ENCODE data around the gene TBK1.
"Not testable (repeated sequence)": the region's sequence is repeated elsewhere in the genome, so short reads cannot be mapped to it uniquely, and the experiment has no call there.

The TBK1 gene

DNA sequence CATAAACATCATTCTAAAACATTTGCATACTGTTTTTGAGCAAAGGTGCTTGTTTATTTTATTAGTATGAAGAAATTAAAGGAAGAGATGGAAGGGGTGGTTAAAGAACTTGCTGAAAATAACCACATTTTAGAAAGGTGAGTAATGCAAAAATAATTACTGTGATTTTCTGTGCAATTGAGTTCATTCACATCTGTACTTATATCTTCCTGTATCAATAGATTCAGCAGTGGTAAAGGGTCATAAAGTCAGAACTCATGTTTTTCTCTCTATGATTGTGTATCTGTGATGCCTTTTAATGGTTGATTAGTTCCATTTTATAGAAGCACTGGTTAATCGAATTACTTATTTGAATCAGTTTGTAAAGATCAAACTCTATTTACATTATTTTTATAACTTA lies 46.0 kb downstream of the TBK1 start:
- DNase-seq, result no peak

DNA sequence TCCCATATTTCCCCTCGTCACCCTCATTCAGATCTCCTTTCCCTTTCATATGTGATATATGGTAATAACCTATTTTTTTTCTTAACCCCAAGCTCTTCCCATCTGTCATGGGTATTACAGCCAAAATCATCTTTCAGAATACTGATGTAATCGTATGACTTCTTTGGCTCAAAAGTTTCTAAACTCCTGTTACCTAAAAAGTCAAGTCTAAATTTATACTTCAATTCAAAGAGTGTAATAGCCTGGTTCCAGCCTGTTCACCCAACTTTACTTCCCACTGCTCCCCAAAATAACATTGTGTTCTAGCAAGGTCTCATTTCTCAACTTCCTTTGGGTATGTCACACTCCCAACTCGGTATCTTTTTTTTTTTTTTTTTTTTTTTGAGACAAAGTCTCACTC lies 48.5 kb downstream of the TBK1 start:
- DNase-seq, result no peak

DNA sequence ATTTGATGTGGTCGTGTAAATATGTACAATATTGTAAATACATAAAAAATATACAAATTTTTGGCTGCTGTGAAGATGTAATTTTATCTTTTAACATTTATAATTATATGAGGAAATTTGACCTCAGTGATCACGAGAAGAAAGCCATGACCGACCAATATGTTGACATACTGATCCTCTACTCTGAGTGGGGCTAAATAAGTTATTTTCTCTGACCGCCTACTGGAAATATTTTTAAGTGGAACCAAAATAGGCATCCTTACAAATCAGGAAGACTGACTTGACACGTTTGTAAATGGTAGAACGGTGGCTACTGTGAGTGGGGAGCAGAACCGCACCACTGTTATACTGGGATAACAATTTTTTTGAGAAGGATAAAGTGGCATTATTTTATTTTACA lies 49.6 kb downstream of the TBK1 start:
- no peak for DNase-seq

DNA sequence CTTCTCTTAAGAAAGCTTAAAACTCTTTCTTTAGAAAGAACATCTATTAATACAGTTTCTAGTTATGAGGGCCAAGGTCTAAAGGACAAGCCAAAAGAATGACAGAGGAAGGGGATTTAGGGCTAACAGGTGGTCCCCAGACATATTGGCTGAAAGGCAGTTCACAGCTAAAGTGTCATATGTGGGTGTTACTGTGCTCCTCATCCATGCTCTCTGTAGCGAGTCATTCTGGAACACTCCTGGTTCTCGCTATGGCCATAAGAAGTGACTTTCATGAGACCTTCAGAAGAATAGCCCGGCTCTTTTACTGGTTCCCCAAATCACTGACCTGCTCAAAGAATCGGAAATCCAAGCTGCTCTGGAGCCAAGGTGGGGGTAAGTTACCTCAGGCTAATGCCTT lies 55.0 kb downstream of the TBK1 start:
- DNase-seq, result no peak

DNA sequence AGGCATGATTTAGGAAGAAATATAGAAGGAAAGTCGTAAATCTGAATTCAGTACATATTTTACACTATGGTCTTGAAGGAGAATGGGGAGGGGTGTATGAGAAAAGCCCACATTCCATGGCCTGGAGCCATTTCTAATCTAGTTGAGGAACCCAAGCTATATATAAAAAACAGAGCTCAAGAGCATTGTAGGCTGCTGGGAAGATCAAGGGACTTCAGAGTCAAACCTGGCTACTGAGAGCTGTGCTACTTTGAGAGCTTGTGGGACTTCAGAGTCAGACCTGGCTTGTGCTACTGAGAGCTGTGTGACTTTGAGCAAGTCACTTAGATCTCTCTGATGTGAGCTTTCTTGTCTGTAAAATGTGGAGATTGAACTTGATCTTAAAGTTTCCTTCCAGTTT lies 58.7 kb downstream of the TBK1 start:
- no peak for DNase-seq

DNA sequence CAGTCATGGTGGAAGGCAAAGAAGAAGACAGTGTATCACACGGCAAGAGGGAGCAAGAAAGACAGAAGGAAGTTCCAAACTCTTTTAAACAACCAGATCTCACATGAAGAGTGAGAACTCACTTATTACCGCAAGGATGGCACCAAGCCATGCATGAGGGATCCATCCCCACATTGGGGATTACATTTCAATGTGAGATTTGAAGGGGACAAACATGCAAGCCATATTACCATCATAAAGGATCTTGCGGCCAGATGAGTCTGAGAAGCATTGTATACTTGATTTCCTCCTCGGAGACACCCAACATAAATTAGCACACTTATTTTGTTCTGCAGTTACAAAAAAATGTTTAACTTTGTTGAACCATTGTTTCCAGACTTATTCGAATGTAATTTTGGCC lies 66.5 kb downstream of the TBK1 start:
- no peak for DNase-seq

DNA sequence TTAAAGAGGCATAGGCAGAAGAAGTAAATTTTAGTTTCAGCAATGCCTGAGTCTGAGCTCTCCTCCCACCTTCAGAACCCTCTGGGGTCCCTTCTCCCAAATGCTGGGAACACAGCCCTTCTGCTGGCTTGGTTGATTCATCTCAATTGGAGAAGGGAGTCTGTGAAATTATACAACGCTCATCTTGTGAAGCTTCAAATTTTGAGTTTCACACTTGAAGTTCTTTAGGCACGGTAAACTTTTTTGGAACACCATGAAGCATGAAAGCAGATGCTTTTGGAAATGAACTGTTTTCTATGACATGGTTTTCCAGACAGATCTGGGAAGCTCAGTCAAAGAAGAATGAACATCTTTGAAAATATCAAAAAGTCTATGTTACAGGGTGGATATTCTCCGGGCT lies 69.9 kb downstream of the TBK1 start:
- DNase-seq, result no peak

DNA sequence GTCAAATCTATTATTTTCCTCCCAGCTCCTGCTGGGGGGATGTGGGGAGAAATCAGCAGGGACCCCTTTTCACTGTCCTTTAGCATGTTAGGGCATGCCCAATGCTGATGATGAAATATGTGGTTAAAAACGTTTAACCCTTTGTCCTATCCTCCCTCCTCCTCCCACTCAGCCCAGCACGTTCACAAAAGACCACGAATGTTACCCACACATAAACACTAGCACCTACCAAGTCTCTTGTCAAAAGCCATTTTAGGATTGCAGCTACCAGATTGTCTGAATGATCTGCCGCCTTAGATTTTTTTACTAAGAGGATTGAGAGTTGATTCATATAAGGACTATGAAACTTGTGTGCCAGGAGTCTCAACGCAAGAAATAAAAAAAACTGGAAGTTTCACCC lies 70.4 kb downstream of the TBK1 start:
- no peak for DNase-seq

DNA sequence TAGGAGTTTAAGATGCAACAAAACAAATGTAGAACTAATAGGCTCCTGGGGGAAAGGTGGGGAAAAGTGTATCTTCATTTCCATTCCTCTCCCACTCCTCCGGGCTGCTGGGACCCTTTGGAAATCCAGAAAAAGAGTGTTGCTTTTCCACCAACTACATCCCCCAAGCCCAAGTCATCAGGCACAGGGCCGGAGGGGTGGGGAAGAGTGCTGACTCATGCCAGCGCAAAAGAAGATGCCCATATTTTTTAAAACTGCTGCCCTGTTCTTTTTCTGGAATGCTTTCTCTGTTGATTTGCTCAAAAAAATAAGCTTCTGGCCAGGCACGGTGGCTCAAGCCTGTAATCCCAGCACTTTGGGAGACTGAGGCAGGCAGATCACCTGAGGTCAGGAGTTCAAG lies 70.9 kb downstream of the TBK1 start:
- no peak for DNase-seq

DNA sequence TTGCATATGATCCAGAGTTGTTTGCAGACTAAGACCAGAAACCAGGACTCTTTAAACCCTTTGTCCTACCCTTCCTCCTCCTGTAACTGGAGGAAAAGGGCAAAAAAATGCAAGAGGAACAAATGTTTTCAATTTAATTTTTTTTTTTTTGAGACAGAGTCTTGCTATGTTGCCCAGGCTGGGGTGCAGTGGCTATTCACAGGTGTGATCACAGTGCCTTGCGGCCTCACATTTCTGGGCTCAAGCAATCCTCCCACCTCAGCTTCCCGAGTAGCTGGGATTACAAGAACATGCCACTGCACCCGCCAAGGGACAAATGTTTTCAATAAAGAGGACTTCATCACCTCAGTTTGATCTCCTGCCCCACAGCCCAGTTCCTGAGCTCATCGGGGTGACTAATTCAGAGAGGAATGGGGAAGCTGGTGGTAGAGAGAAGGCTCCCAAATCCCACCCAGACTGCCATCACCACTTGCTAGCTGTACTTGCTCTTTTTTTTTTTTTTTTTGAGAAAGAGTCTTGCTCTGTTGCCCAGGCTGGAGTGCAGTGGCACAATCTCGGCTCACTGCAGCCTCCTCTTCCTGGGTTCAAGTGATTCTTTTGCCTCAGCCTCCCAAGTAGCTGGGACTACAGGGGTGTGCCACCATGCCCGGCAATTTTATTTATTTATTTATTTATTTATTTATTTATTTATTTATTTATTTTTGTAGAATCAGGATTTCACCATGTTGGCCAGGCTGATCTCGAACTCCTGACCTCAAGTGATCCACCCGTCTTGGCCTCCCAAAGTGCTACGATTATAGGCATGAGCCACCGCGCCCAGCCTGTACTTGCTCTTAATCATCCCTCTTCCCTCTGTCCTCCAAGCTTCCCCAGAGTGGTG lies 71.9 kb downstream of the TBK1 start:
- not testable (repeated sequence) for DNase-seq

DNA sequence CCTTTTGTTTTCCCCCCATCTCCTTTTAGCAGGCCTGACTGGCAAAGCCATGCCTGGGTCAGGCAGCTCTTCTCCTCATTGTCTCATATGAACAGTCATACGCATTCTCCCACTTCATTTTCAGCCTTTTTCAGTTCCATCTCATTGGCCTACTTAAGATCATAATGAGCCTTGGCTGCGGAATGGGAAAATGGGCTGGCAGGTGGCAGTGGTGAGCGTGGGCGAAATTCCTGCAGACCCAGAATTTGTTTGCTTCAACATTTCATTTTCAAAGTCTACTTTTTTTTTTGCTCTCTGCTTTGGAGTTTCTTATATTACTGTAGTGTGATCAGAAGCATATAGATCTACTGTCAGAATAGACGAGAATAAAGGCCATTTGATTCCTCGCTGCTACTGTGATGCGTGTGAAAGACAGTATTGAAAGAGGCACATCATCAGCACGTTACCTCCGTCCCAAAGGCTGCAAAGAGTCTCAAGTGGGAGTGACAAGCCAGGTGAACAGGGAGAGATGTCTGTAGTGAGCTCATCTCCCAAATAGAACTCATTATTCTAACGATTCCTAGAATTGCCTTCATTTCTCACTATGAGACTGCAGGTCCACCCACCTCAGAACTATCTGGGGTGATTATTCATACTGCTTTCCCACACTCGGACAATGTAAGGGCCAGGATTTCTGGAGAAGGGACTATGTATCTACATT lies 73.7 kb downstream of the TBK1 start:
- DNase-seq, result no peak

DNA sequence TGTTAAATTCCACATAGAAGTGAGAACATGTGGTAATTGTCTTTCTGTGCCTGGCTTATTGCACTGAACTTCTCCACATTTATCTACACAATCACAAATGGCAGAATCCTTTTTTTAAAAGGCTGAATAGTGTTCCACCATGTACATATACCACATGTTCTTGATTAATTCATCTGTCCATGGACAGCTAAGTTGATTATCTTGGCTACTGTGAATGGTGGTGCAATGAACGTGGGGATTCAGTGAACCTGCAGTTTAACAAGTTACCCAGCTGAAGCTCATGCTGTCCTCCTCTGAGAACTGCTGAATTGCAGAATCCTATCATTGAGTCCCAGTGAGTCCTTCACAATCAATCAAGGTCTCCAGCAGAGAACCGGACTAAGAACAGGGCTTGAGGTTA lies 74.9 kb downstream of the TBK1 start:
- DNase-seq, result no peak

DNA sequence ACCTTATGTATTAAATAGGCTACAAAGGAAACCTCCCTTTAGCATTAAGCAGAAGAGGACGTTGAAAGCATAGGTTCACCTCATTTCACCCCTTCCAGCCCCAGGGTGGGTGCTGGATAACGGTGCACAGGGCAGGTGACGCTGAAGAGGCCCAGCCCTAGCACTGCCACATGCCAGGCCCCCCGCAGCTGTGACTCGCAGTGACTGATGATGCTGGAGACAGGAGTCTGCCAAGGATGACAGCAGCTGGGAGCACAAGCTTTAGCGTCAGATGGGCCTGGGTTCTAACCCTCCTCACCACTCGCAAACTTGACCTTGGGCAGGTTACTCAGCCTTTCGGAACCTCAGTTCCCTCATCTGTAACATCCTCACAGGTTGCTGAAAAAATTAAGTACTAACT lies 76.7 kb downstream of the TBK1 start:
- DNase-seq, result no peak

DNA sequence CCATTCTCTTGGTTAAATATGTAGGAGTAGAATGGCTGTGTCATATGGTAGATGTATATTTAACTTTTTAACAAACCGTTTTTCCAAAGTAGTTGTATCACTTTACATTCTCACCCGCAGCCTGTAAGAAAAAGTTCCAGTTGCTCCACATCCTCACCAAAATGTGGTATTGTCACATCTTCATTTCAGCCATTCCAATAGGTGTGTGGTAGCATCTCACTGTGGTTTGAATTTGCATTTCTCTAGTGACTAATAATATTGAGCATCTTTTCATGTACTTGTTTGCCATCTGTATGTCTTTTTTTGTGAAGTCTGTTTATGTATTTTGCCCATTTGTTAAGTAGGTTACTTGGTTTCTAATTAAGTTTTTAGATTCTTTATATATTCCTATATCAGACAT lies 78.6 kb downstream of the TBK1 start:
- no peak for DNase-seq

DNA sequence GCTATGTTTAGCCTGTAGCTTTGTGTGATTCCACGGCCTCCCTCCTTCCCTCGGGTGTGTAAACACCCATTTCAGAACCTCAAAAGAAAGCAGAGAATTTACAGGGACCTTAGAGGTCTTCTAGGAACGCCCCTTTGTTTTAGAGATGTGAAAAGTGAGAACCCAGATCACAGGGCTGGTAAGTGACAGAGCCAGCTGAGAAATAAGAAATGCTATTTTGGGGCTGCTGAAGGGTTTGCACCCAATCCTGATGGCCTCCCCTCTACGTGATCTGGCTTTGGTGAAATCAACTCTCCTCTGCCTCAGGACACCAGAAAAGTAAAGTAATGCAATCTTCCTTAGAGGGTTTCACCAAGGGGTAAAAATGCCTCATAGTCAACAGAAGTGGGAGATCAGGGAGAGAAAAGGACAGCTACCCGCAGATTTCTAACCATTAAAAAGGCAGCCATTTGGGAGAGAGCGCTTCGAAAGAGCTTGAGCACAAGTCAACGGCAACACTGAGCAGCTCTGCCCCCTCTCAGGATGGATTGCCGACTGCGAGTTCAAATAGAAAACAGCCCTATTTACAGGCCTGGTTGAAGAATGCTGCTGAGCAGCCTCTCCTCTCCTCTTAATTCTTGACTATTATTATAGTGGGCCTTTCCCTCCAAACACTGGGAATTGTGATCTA lies 79.9 kb downstream of the TBK1 start:
- no peak for DNase-seq

DNA sequence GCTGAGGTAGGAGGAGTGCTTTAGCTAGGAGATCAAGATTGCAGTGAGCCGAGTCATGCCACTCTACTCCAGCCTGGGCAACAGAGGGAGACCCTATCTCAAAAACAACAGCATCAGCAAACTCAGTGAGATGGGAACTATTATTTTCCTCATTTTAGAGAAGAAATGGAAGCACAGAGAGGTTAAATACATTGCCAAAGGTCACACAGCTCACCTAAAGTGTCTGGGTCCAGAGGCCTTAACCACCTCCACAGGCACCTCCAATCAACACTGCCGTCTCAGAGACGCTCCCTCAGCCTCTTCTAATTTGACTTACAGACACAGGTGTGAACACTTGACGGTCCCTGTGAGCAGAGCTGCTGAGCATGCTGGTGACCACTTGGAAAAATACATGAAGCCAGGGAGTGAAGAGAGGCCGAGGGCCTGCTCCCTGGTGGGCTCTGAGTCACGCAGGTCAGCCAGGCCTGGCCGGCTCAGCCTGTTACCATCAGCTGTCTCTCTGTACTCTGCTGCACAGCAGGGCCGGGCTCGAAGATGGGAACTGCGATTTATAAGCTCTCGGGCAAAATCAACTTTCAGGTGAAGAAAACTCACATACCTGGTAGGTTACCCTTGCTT lies 80.9 kb downstream of the TBK1 start:
- no peak for DNase-seq

DNA sequence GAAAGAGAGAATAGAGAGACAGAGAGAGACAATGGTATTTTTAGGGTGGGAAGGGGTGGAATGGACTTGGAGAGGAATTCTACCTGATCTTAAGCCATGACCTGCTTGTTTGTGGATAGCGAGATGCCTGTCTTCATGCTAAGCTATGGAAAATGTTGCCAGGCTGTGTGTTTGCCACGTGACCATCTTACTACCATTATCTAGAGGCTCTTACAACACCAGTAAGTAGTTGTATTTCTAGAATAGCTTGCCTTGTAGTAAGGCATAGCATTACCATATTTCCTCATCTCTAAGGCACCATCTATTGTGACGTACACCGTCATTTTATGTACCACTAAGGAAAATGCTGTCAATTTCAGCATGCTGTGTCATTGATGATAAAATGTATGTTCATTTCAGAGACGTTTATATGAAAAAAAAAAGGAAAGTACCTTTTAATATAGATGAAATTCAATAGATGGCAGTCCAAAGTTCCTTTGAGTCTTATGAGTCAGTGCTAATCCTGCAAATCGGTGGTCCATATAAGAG lies 82.8 kb downstream of the TBK1 start:
- no peak for DNase-seq

DNA sequence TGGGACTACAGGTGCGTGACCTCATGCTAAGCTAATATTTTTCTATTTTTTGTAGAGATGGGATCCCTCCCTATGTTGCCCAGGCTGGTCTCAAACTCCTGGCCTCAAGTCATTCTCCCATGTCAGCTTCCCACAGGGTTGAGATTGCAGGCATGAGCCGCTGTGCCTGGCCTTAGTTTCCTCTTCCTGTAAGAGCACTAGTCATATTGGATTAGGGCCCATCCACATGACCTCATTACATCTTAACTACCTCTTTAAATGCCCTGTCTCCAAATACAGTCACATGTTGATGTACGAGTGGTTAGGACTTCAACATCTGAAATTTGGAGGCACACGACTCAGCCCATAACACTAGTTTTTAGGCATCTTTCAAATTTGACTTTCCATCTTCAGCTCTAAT lies 86.2 kb downstream of the TBK1 start:
- DNase-seq, result no peak

DNA sequence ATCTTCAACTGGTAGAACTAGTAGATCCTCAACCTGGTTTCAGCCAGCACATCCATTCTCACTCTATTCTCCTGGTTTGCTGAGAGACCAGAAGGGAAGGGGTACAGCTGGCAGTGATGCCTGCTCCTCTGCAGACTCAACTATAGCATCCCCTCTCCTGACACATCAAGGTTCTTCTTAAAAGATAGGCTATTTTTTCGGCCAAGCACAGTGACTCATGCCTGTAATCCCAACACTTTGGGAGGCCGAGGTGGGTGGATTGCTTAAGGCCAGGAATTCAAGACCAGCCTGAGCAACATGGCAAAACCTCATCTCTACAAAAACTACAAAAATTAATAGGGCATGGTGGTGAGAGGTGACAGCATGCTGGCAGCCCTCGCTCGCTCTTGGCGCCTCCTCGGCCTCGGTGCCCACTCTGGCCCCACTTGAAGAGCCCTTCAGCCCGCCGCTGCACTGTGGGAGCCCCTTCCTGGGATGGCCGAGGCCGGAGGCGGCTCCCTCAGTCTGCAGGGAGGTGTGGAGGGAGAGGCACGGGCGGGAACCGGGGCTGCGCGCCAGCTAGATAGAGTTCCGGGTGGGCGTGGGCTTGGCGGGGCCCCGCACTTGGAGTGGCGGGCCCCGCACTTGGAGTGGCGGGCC lies 90.6 kb downstream of the TBK1 start:
- not testable (repeated sequence) for DNase-seq

DNA sequence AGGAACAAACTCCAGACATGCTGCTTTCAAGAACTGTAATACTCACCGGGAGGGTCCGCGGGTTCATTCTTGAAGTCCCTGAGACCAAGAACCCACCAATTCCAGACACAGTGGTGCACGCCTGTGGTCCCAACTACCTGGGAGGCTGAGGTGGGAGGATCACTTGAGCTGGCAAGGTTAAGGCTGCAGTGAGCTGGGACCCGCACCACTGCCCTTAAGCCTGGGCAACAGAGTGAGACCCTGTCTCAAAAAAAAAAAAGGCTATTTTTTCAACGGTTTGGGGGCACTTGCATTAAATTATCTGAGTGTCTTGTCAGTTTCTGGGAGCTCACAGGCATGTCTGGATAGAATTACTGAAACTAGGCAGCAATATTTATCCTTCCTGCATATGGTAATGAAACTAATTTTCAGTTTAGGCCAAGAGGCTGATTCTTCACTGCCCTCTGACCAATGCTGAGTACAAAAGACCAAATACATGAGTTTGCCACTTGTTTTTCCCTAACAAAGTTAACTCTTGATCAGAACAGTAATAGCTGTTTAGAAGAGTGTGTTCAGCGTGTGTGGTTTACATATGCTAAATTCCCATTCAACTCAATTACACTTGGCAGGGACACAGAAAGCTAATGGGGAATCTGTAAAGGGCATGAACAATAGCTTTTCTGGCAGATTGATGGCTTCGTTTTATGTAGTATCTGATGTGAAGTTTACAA lies 92.6 kb downstream of the TBK1 start:
- no peak for DNase-seq

DNA sequence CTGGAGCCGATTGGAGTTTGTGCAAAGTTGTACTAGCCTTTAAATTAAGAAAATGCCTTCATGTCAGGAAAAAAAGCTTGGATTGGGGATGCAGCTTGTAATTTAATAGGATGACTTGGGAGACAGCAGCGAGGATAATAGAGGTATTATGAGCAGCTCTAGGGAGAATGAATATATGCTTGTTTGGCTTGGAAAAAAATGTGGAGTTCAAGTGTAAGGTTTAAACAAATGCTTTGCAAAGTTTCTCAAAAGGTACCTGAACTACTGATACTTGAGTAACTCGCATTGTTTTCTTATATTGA lies 93.1 kb downstream of the TBK1 start:
- DNase-seq, result no peak

DNA sequence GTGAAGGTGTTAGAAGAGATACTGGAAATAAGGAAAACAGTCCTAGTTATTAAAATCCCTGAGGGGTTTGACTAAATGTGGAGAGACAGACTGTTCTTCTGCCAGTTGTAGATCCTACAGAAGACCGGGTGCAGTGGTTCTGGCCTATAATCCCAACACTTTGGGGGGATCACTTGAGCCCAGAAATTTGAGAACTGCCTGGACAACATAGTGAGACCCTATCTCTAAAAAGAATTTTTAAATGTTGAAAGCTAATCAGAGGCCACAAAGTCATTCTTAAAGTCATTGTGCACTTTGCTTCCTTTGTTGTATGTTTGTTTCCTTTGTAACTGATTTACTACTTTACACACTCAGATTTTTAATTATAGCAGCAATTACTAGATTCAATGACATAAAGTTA lies 97.2 kb downstream of the TBK1 start:
- no peak for DNase-seq
